Astrocyte (in vitro differentiated cells and primary cell): ENCODE measurements around the gene TM4SF20.

Source experiments
- CTCF ChIP-seq: IDR thresholded peaks from 2 replicates; pipeline ENCODE4 v1.5.1; 2011; ENCODE audit warnings: low read depth, mild to moderate bottlenecking, inconsistent platforms, low read length, moderate library complexity; ENCODE audit not compliant: insufficient read depth
- EZH2 ChIP-seq: IDR thresholded peaks from 2 replicates; pipeline ENCODE4 v1.6.1; 2012; ENCODE audit warnings: mild to moderate bottlenecking, low read length, inconsistent platforms; ENCODE audit not compliant: insufficient read depth

- TF ChIP-seq CTCF = no peak
- TF ChIP-seq EZH2 = no peak
Observed at GRCh38 chr2:227360351-227360750, 18.8 kb downstream of the TM4SF20 start.
